GM21786 (cell line): ENCODE results near the gene SLC16A3.
"Not testable (repeated sequence)": the region's sequence is repeated elsewhere in the genome, so short reads cannot be mapped to it uniquely, and the experiment has no call there.

ENCODE experiments used
- ATAC-seq: cut with Tn5 transposase; IDR thresholded peaks from one replicate; pipeline ENCODE4 v1.9.1; 2021; ENCODE audit not compliant: unreplicated experiment

The SLC16A3 gene

GRCh38 chr17:82228842-82229697, at the start of gene SLC16A3:
Gene SLC16A3, plus strand, starts transcription at chr17:82229042. Its CDS starts 6,967 bp downstream, at chr17:82236009.
- peak; percentile 40 for ATAC-seq

- no peak for ATAC-seq
Observed at GRCh38 chr17:82179412-82179811, 49.4 kb upstream of the SLC16A3 start.

- no peak for ATAC-seq
Observed at GRCh38 chr17:82179946-82180475, 48.8 kb upstream of the SLC16A3 start.

GRCh38 chr17:82180776-82181528, 47.9 kb upstream of the SLC16A3 start:
- no peak for ATAC-seq

GRCh38 chr17:82184761-82185160, 44.1 kb upstream of the SLC16A3 start:
- ATAC-seq = no peak

GRCh38 chr17:82186221-82186620, 42.6 kb upstream of the SLC16A3 start:
- no peak for ATAC-seq

- ATAC-seq = no peak
Observed at GRCh38 chr17:82187500-82187899, 41.3 kb upstream of the SLC16A3 start.

GRCh38 chr17:82188001-82188961, 40.6 kb upstream of the SLC16A3 start:
- no peak for ATAC-seq

- ATAC-seq = not testable (repeated sequence)
Observed at GRCh38 chr17:82193050-82193449, 35.8 kb upstream of the SLC16A3 start.

- no peak for ATAC-seq
Observed at GRCh38 chr17:82193520-82194220, 35.2 kb upstream of the SLC16A3 start.

- ATAC-seq = no peak
Observed at GRCh38 chr17:82194765-82195164, 34.1 kb upstream of the SLC16A3 start.

GRCh38 chr17:82195675-82196672, 32.9 kb upstream of the SLC16A3 start:
- ATAC-seq = no peak

GRCh38 chr17:82198092-82198491, 30.8 kb upstream of the SLC16A3 start:
- ATAC-seq = no peak

- no peak for ATAC-seq
Observed at GRCh38 chr17:82199496-82199895, 29.3 kb upstream of the SLC16A3 start.

GRCh38 chr17:82200135-82200534, 28.7 kb upstream of the SLC16A3 start:
- ATAC-seq = no peak

GRCh38 chr17:82200743-82201497, 27.9 kb upstream of the SLC16A3 start:
- no peak for ATAC-seq

- no peak for ATAC-seq
Observed at GRCh38 chr17:82201498-82201910, 27.3 kb upstream of the SLC16A3 start.

- no peak for ATAC-seq
Observed at GRCh38 chr17:82202981-82203380, 25.9 kb upstream of the SLC16A3 start.
